Measurements from ENCODE around the gene IRS2.

The IRS2 gene

GRCh38 chr13:109748677-109749076 lies 37.7 kb downstream of the IRS2 start:
- DNase-seq (ENCODE audit: extremely low read depth, insufficient read length), result no peak
- no peak for TF ChIP-seq CTCF (IDR thresholded peaks at IDR 0.05; ENCODE audit: insufficient read depth, low read length, poor library complexity, severe bottlenecking)
- Histone ChIP-seq H3K27me3 (replicated peaks; ENCODE audit: control insufficient read depth, insufficient read depth, low read length) (no peaks in the 10 kb centered on the region), H3K4me3 (replicated peaks; ENCODE audit: low read depth, low read length) (no peak overlapping the region), H3K36me3 (ENCODE audit: control insufficient read depth, insufficient read depth, low read length) (no peaks in the 10 kb centered on the region)

- DNase-seq (ENCODE audit: extremely low read depth, insufficient read length), result no peak
- no peaks in the 10 kb centered on the region for H3K27me3 ChIP-seq (replicated peaks; ENCODE audit: control insufficient read depth, insufficient read depth, low read length)
Observed at GRCh38 chr13:109747524-109747923, 38.9 kb downstream of the IRS2 start.

DNA sequence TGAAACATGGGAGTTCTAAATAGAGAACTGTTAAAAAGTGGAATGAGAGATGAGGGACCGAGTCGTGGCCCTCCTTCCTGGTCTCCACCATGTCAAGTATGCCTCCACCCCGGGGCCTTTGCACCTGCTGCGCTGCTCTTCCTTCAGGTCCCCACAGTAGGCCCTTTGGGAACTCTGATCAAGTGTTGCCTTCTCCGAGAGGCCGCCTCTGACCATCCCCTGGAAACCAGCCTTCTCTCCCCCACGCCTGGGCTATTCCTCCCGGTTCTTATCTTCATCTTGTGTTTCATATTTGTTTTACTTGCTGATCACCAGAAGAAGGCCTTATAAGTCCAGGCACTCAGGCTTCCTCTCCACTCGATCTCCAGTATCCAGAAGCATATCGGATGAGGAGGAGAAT lies 40.0 kb downstream of the IRS2 start:
- no peaks in the 10 kb centered on the region for H3K27me3 ChIP-seq (replicated peaks; ENCODE audit: control insufficient read depth, insufficient read depth, low read length)
- H3K4me3 ChIP-seq (replicated peaks; ENCODE audit: low read depth, low read length), result no peak overlapping the region
- DNase-seq (ENCODE audit: extremely low read depth, insufficient read length), result no peak
- no peak for TF ChIP-seq CTCF (IDR thresholded peaks at IDR 0.05; ENCODE audit: insufficient read depth, low read length, poor library complexity, severe bottlenecking)
- H3K36me3 ChIP-seq (ENCODE audit: control insufficient read depth, insufficient read depth, low read length), result no peaks in the 10 kb centered on the region

More at GRCh38 chr13:109747524-109747923, 38.9 kb downstream of the IRS2 start:
- Histone ChIP-seq H3K4me3 (replicated peaks; ENCODE audit: low read depth, low read length) (no peak overlapping the region), H3K36me3 (ENCODE audit: control insufficient read depth, insufficient read depth, low read length) (no peaks in the 10 kb centered on the region)
- TF ChIP-seq CTCF (IDR thresholded peaks at IDR 0.05; ENCODE audit: insufficient read depth, low read length, poor library complexity, severe bottlenecking), result no peak

GRCh38 chr13:109745702-109746101 lies 40.7 kb downstream of the IRS2 start:
- no peaks in the 10 kb centered on the region for H3K27me3 ChIP-seq (replicated peaks; ENCODE audit: control insufficient read depth, insufficient read depth, low read length)
- no peaks in the 10 kb centered on the region for H3K36me3 ChIP-seq (ENCODE audit: control insufficient read depth, insufficient read depth, low read length)
- no peak overlapping the region for H3K4me3 ChIP-seq (replicated peaks; ENCODE audit: low read depth, low read length)
- no peak for TF ChIP-seq CTCF (IDR thresholded peaks at IDR 0.05; ENCODE audit: insufficient read depth, low read length, poor library complexity, severe bottlenecking)
- no peak for DNase-seq (ENCODE audit: extremely low read depth, insufficient read length)

DNA sequence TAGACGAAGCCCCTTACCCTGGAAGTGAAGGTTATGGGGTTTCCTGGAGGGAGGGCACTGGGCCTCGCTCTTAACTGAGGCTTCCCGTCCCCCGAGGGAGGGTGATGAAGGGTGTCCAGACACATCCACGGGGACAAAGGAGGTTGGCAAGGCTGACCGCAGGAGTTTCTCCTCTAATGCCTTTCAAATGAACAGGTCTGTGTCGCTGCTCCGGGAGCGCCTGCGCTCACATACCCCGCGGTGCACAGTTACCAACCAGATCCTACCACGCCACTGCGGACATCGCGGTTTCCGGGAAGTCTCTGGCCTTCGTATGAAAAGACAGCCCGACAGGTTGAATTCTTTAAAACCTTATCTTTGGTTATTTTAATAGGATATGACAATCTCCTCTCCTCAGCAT lies 41.3 kb downstream of the IRS2 start:
- Histone ChIP-seq H3K4me3 (replicated peaks; ENCODE audit: low read depth, low read length) (no peak overlapping the region), H3K36me3 (ENCODE audit: control insufficient read depth, insufficient read depth, low read length) (no peaks in the 10 kb centered on the region), H3K27me3 (replicated peaks; ENCODE audit: control insufficient read depth, insufficient read depth, low read length) (no peaks in the 10 kb centered on the region; the same call in 1 of the 2 replicates)
- no peak for TF ChIP-seq CTCF (IDR thresholded peaks at IDR 0.05; ENCODE audit: insufficient read depth, low read length, poor library complexity, severe bottlenecking)
- DNase-seq (ENCODE audit: extremely low read depth, insufficient read length), result no peak

- no peak for TF ChIP-seq CTCF (IDR thresholded peaks at IDR 0.05; ENCODE audit: insufficient read depth, low read length, poor library complexity, severe bottlenecking)
- no peak for DNase-seq (ENCODE audit: extremely low read depth, insufficient read length)
Observed at GRCh38 chr13:109744512-109745051, 41.8 kb downstream of the IRS2 start.

More at GRCh38 chr13:109744512-109745051, 41.8 kb downstream of the IRS2 start:
- Histone ChIP-seq H3K36me3 (ENCODE audit: control insufficient read depth, insufficient read depth, low read length) (no peaks in the 10 kb centered on the region), H3K4me3 (replicated peaks; ENCODE audit: low read depth, low read length) (no peak overlapping the region), H3K27me3 (replicated peaks; ENCODE audit: control insufficient read depth, insufficient read depth, low read length) (no peaks in the 10 kb centered on the region; the same call in 1 of the 2 replicates)

Data from GM06990 (cell line).